ENCODE data around the gene CARMIL3.

DNA sequence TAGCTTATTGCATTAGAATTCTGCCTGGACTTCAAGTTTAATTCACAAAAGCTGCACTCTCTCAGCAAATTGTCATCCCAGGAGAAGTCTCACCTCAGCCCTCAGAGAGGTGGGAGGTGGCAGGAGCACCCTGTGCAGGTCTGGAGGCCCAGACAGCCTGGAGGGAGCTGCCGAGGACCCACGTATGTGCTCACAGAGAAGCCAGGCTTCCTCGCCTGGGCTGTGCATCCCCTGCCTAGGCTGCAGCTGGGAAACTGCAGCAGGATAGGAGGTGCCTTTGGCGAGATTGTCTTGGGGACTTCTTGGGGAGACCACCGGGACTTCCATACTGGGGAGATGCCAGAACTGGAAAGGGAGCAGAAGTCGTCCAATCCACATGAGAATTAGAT lies 28.3 kb downstream of the CARMIL3 start:
- TF ChIP-seq, protein P1, sequence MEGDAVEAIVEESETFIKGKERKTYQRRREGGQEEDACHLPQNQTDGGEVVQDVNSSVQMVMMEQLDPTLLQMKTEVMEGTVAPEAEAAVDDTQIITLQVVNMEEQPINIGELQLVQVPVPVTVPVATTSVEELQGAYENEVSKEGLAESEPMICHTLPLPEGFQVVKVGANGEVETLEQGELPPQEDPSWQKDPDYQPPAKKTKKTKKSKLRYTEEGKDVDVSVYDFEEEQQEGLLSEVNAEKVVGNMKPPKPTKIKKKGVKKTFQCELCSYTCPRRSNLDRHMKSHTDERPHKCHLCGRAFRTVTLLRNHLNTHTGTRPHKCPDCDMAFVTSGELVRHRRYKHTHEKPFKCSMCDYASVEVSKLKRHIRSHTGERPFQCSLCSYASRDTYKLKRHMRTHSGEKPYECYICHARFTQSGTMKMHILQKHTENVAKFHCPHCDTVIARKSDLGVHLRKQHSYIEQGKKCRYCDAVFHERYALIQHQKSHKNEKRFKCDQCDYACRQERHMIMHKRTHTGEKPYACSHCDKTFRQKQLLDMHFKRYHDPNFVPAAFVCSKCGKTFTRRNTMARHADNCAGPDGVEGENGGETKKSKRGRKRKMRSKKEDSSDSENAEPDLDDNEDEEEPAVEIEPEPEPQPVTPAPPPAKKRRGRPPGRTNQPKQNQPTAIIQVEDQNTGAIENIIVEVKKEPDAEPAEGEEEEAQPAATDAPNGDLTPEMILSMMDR (conservative IDR thresholded peaks at IDR 0.05; ENCODE audit: low read length): no peak
- no peak for TF ChIP-seq EZH2phosphoT487 (IDR thresholded peaks at IDR 0.05; ENCODE audit: borderline replicate concordance)
